Ovary (tissue), 3 donors: ENCODE data around the gene HOXA2.

Experiments used
- POLR2A ChIP-seq: fragments of 450-650 bp; IDR thresholded peaks from one replicate; pipeline ENCODE4 v1.6.1; 2017; ENCODE audit warnings: antibody characterized with exemption, mild to moderate bottlenecking, moderate library complexity
- TF ChIP-seq, protein P1 (sequence below), 3 donors: fragments of 450-650 bp in 2 of 3; fragments of 200-600 bp in 1 of 3; IDR thresholded peaks; one replicate each; pipeline versions ENCODE4 v1.5.1 to v1.8.0; 2016 to 2022; ENCODE audit warnings: antibody characterized with exemption in 3 of 3, mild to moderate bottlenecking in 1 of 3
- donor health status: DM: no; HTN: no; CAD: no.

GRCh38 chr7:27133409-27134231 lies 31.1 kb upstream of the HOXA2 start:
- TF ChIP-seq, protein P1, sequence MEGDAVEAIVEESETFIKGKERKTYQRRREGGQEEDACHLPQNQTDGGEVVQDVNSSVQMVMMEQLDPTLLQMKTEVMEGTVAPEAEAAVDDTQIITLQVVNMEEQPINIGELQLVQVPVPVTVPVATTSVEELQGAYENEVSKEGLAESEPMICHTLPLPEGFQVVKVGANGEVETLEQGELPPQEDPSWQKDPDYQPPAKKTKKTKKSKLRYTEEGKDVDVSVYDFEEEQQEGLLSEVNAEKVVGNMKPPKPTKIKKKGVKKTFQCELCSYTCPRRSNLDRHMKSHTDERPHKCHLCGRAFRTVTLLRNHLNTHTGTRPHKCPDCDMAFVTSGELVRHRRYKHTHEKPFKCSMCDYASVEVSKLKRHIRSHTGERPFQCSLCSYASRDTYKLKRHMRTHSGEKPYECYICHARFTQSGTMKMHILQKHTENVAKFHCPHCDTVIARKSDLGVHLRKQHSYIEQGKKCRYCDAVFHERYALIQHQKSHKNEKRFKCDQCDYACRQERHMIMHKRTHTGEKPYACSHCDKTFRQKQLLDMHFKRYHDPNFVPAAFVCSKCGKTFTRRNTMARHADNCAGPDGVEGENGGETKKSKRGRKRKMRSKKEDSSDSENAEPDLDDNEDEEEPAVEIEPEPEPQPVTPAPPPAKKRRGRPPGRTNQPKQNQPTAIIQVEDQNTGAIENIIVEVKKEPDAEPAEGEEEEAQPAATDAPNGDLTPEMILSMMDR (IDR thresholded peaks at IDR 0.05) = no peak
- no peak for TF ChIP-seq POLR2A
